Retinal pigment epithelial cell (primary cell): ENCODE results near the gene SYNE3.
"Not testable (repeated sequence)": the region's sequence is repeated elsewhere in the genome, so short reads cannot be mapped to it uniquely, and the experiment has no call there.

Experiments used
- DNase-seq: peaks from one replicate; pipeline ENCODE4 v3.0.0-alpha.2; 2010; ENCODE audit warnings: low read depth
- H3K4me3 ChIP-seq: 2 replicates; pipeline ENCODE4 v1.5.1; 2011; ENCODE audit warnings: mild to moderate bottlenecking, low read length, control low read depth, moderate library complexity
- CTCF ChIP-seq: conservative IDR thresholded peaks from 2 replicates; pipeline ENCODE4 v1.5.1; 2011; ENCODE audit warnings: low read depth, low read length, control low read depth, inconsistent platforms

The SYNE3 gene

GRCh38 chr14:95510804-95511203 lies 5.6 kb downstream of the SYNE3 start:
- TF ChIP-seq CTCF, result no peak
- no peak overlapping the region for H3K4me3 ChIP-seq
- DNase-seq, result no peak

- not testable (repeated sequence) for H3K4me3 ChIP-seq, DNase-seq
Observed at GRCh38 chr14:95510344-95510743, 6.1 kb downstream of the SYNE3 start.

- no peak overlapping the region for H3K4me3 ChIP-seq
- no peak for DNase-seq
- TF ChIP-seq CTCF, result no peak
Observed at GRCh38 chr14:95509495-95509894, 7.0 kb downstream of the SYNE3 start.

- DNase-seq, result no peak
- H3K4me3 ChIP-seq, result no peak overlapping the region
- no peak for TF ChIP-seq CTCF
Observed at GRCh38 chr14:95508377-95508776, 8.1 kb downstream of the SYNE3 start.

GRCh38 chr14:95507701-95508103 lies 8.7 kb downstream of the SYNE3 start:
- no peak overlapping the region for H3K4me3 ChIP-seq
- no peak for DNase-seq
- TF ChIP-seq CTCF, result no peak

GRCh38 chr14:95507174-95507573 lies 9.3 kb downstream of the SYNE3 start:
- H3K4me3 ChIP-seq, result no peak overlapping the region
- DNase-seq, result no peak
- no peak for TF ChIP-seq CTCF

- DNase-seq, result no peak
- no peak overlapping the region for H3K4me3 ChIP-seq
- TF ChIP-seq CTCF, result no peak
Observed at GRCh38 chr14:95505030-95505589, 11.3 kb downstream of the SYNE3 start.
